Parathyroid adenoma (tissue), 2 donors: Measurements from ENCODE around the gene CNOT2.

Source experiments
- H2AFZ ChIP-seq: fragments of 300-600 bp; sonication (generic); one replicate; pipeline ENCODE4 v1.7.0; 2017; ENCODE audit warnings: antibody characterized with exemption, mild to moderate bottlenecking
- H3K27ac ChIP-seq: fragments of 300-600 bp; sonication (generic); one replicate; pipeline ENCODE4 v1.7.0; 2017
- H3K27me3 ChIP-seq: fragments of 300-600 bp; sonication (generic); one replicate; pipeline ENCODE4 v1.7.0; 2017; ENCODE audit warnings: low read length; ENCODE audit not compliant: control insufficient read depth, insufficient read depth
- H3K36me3 ChIP-seq: fragments of 300-600 bp; sonication (generic); one replicate; pipeline ENCODE4 v1.7.0; 2017; ENCODE audit warnings: low read length; ENCODE audit not compliant: control insufficient read depth, insufficient read depth
- H3K4me1 ChIP-seq: fragments of 300-600 bp; sonication (generic); one replicate; pipeline ENCODE4 v1.7.0; 2017; ENCODE audit warnings: control low read depth
- H3K4me2 ChIP-seq: fragments of 300-600 bp; sonication (generic); one replicate; pipeline ENCODE4 v1.7.0; 2017; ENCODE audit warnings: low read length
- H3K4me3 ChIP-seq: fragments of 300-600 bp; sonication (generic); one replicate; pipeline ENCODE4 v1.7.0; 2017; ENCODE audit warnings: low read depth, low read length
- H3K79me2 ChIP-seq: fragments of 300-600 bp; sonication (generic); one replicate; pipeline ENCODE4 v1.7.0; 2017; ENCODE audit warnings: control low read depth
- H3K9ac ChIP-seq: fragments of 300-600 bp; sonication (generic); one replicate; pipeline ENCODE4 v1.7.0; 2017; ENCODE audit warnings: mild to moderate bottlenecking
- H3K9me3 ChIP-seq: fragments of 300-600 bp; sonication (generic); one replicate; pipeline ENCODE4 v1.7.0; 2017; ENCODE audit warnings: low read length; ENCODE audit not compliant: control insufficient read depth
- CTCF ChIP-seq: fragments of 300-600 bp; sonication (generic); IDR thresholded peaks from one replicate; pipeline ENCODE4 v1.7.0; 2017; ENCODE audit warnings: antibody characterized with exemption, mild to moderate bottlenecking
- donor health status: primary hyperparathyroidism.

CNOT2 gene

GRCh38 chr12:70393787-70394499 is 150.7 kb downstream of the CNOT2 start:
- Histone ChIP-seq H3K4me2 (no peak overlapping the region), H3K36me3 (no peaks in the 10 kb centered on the region), H3K27me3 (no peaks in the 10 kb centered on the region), H3K4me1 (no peaks in the 10 kb centered on the region), H3K9ac (no peak overlapping the region), H3K4me3 (no peak overlapping the region), H2AFZ (no peak overlapping the region), H3K79me2 (no peaks in the 10 kb centered on the region), H3K9me3 (no peaks in the 10 kb centered on the region), H3K27ac (no peak overlapping the region)
- TF ChIP-seq CTCF, result no peak

- TF ChIP-seq CTCF, result no peak
- no peak overlapping the region for H3K27ac ChIP-seq
- no peaks in the 10 kb centered on the region for H3K9me3 ChIP-seq
Observed at GRCh38 chr12:70398002-70398401, 154.8 kb downstream of the CNOT2 start.

GRCh38 chr12:70398862-70399261 is 155.6 kb downstream of the CNOT2 start:
- no peaks in the 10 kb centered on the region for H3K9me3 ChIP-seq
- no peaks in the 10 kb centered on the region for H3K36me3 ChIP-seq
- H3K79me2 ChIP-seq, result no peaks in the 10 kb centered on the region
- H3K4me1 ChIP-seq, result no peaks in the 10 kb centered on the region
- TF ChIP-seq CTCF, result no peak
- no peak overlapping the region for H3K4me2 ChIP-seq
- no peak overlapping the region for H2AFZ ChIP-seq
- H3K27ac ChIP-seq, result no peak overlapping the region
- H3K9ac ChIP-seq, result no peak overlapping the region
- no peaks in the 10 kb centered on the region for H3K27me3 ChIP-seq
- H3K4me3 ChIP-seq, result no peak overlapping the region

More at GRCh38 chr12:70398002-70398401, 154.8 kb downstream of the CNOT2 start:
- Histone ChIP-seq H3K4me2 (no peak overlapping the region), H3K9ac (no peak overlapping the region), H3K4me1 (no peaks in the 10 kb centered on the region), H3K27me3 (no peaks in the 10 kb centered on the region), H3K36me3 (no peaks in the 10 kb centered on the region), H2AFZ (no peak overlapping the region), H3K4me3 (no peak overlapping the region), H3K79me2 (no peaks in the 10 kb centered on the region)

GRCh38 chr12:70399311-70399710 is 156.1 kb downstream of the CNOT2 start:
- Histone ChIP-seq H3K36me3 (no peaks in the 10 kb centered on the region), H3K4me3 (no peak overlapping the region), H3K79me2 (no peaks in the 10 kb centered on the region), H3K9me3 (no peaks in the 10 kb centered on the region), H3K4me1 (no peaks in the 10 kb centered on the region), H2AFZ (no peak overlapping the region), H3K9ac (no peak overlapping the region), H3K27me3 (no peaks in the 10 kb centered on the region), H3K4me2 (no peak overlapping the region), H3K27ac (no peak overlapping the region)
- TF ChIP-seq CTCF, result no peak

- Histone ChIP-seq H3K27me3 (no peaks in the 10 kb centered on the region), H3K79me2 (no peaks in the 10 kb centered on the region), H3K4me1 (no peaks in the 10 kb centered on the region), H3K9me3 (no peaks in the 10 kb centered on the region), H2AFZ (no peak overlapping the region), H3K4me3 (no peak overlapping the region), H3K4me2 (no peak overlapping the region), H3K9ac (no peak overlapping the region), H3K36me3 (no peaks in the 10 kb centered on the region), H3K27ac (no peak overlapping the region)
- TF ChIP-seq CTCF, result no peak
Observed at GRCh38 chr12:70400124-70400523, 156.9 kb downstream of the CNOT2 start.
